HG02973 (cell line): ENCODE data around the gene BCORL1.
A peak's percentile ranks its signal among the peaks of the same experiment; 100 is the strongest.

Source experiments
- ATAC-seq: cut with Tn5 transposase; IDR thresholded peaks from one replicate; pipeline ENCODE4 v1.9.1; 2021; ENCODE audit warnings: moderate library complexity; ENCODE audit not compliant: unreplicated experiment

Gene BCORL1

GRCh38 chrX:130091980-130092522 is 109.6 kb downstream of the BCORL1 start:
- peak; percentile 99 for ATAC-seq

- no peak for ATAC-seq
Observed at GRCh38 chrX:130093271-130093670, 110.8 kb downstream of the BCORL1 start.

GRCh38 chrX:130094696-130095095 is 112.3 kb downstream of the BCORL1 start:
- ATAC-seq = no peak

- ATAC-seq = no peak
Observed at GRCh38 chrX:130095249-130096030, 113.0 kb downstream of the BCORL1 start.

GRCh38 chrX:130097507-130098209 is 115.2 kb downstream of the BCORL1 start:
- ATAC-seq = no peak

GRCh38 chrX:130098210-130098552 is 115.7 kb downstream of the BCORL1 start:
- no peak for ATAC-seq

GRCh38 chrX:130100180-130100579 is 117.7 kb downstream of the BCORL1 start:
- ATAC-seq = no peak

GRCh38 chrX:130103605-130104004 is 121.2 kb downstream of the BCORL1 start:
- no peak for ATAC-seq

- ATAC-seq = no peak
Observed at GRCh38 chrX:130105244-130105643, 122.8 kb downstream of the BCORL1 start.

- no peak for ATAC-seq
Observed at GRCh38 chrX:130106071-130106470, 123.6 kb downstream of the BCORL1 start.
